D721Med (cell line): ENCODE results near the gene KCNK4.

Experiments used
- DNase-seq: peaks from one replicate; pipeline ENCODE4 v3.0.0; 2011; ENCODE audit warnings: low spot score; ENCODE audit not compliant: insufficient read length
- FAIRE-seq: peaks from 2 replicates; lab custom pipeline; 2011; peaks lifted over from hg19 to GRCh38; lab: Jason Lieb, UNC
- TF ChIP-seq, protein P1 (sequence below): IDR thresholded peaks from 2 replicates; pipeline ENCODE4 v1.5.1; 2012; ENCODE audit warnings: mild to moderate bottlenecking, control low read depth; ENCODE audit not compliant: insufficient read depth; ENCODE audit errors: missing control alignments

Gene KCNK4

DNA sequence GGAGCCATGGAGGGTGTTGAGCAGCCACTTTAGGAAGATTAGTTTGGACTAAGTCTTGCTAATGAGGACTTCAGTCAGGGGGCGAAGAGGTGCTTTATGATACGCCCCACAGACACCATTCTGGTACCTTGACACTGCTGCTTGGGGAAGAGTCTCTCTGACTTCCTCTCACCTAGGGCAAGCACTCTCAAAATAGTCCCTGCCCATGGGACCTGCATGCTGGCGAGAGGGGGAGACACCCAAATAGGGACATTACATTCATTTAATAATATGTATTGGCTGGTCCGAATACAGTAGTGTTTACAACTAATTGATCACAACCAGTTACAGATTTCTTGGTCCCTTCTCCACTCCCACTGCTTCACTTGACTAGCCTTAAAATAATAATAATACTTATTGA lies 4.7 kb downstream of the KCNK4 start:
- no peak for FAIRE-seq

GRCh38 chr11:64296236-64296635 lies 5.1 kb downstream of the KCNK4 start:
- TF ChIP-seq, protein P1, sequence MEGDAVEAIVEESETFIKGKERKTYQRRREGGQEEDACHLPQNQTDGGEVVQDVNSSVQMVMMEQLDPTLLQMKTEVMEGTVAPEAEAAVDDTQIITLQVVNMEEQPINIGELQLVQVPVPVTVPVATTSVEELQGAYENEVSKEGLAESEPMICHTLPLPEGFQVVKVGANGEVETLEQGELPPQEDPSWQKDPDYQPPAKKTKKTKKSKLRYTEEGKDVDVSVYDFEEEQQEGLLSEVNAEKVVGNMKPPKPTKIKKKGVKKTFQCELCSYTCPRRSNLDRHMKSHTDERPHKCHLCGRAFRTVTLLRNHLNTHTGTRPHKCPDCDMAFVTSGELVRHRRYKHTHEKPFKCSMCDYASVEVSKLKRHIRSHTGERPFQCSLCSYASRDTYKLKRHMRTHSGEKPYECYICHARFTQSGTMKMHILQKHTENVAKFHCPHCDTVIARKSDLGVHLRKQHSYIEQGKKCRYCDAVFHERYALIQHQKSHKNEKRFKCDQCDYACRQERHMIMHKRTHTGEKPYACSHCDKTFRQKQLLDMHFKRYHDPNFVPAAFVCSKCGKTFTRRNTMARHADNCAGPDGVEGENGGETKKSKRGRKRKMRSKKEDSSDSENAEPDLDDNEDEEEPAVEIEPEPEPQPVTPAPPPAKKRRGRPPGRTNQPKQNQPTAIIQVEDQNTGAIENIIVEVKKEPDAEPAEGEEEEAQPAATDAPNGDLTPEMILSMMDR = no peak
- FAIRE-seq = no peak
- DNase-seq = no peak

More for the DNA sequence above, 4.7 kb downstream of the KCNK4 start:
- DNase-seq = no peak
- TF ChIP-seq, protein P1 = no peak

- TF ChIP-seq, protein P1 = no peak
Measured at GRCh38 chr11:64296830-64297698, 6.0 kb downstream of the KCNK4 start.

DNA sequence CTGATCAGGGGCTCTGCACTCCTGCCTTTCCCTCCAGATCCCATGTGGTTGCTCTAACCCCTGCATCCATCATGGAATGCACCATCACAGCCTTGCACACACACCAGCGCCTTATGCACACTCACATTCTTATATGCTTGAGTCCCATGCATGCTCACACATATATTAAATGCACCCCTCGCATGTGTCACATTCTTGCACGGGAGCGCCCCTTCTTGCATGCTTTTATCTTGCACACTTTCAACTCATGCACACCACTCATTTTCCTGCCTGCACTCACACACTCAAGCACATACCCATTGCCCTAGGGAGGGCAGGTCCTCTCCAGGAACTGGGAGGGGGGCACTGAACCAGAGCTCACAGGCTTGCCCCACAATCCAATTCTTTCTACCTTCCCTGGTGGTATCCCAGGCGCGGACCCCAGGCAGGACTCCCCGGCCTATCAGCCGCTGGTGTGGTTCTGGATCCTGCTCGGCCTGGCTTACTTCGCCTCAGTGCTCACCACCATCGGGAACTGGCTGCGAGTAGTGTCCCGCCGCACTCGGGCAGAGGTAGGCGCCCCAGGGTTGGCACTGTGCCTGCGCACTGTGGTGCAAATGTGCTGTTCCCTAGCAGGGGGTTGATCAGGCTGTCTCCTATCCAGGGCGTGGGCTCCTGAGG lies 6.7 kb downstream of the KCNK4 start:
- TF ChIP-seq, protein P1 = no peak
- FAIRE-seq = no peak

More at GRCh38 chr11:64296830-64297698, 6.0 kb downstream of the KCNK4 start:
- DNase-seq (no peak), FAIRE-seq (no peak)

GRCh38 chr11:64298966-64299846 lies 8.1 kb downstream of the KCNK4 start:
- FAIRE-seq (no peak), DNase-seq (no peak)
- TF ChIP-seq, protein P1 = no peak

More for the DNA sequence above, 6.7 kb downstream of the KCNK4 start:
- no peak for DNase-seq

GRCh38 chr11:64299847-64300648 lies 8.9 kb downstream of the KCNK4 start, which contains the start of gene CATSPERZ:
Gene CATSPERZ, plus strand, starts transcription at chr11:64300358. Its CDS starts 53 bp downstream, at chr11:64300411.
- FAIRE-seq (no peak), DNase-seq (no peak)
- TF ChIP-seq, protein P1 = no peak
